HCT116 (cell line): Measurements from ENCODE around the gene GATAD2B.

Experiments used
- CTCF ChIP-seq, 3 experiments: fragments of 200-600 bp in 1 of 3; sonication (generic) in 1 of 3; IDR thresholded peaks in 2 of 3; conservative IDR thresholded peaks in 1 of 3; 2 replicates each; pipeline ENCODE4 v1.5.1; 2012 to 2017; ENCODE audit warnings: low read depth in 2 of 3, low read length in 2 of 3, antibody characterized with exemption in 1 of 3, borderline replicate concordance in 1 of 3, control low read depth in 1 of 3, mild to moderate bottlenecking in 1 of 3, mixed read lengths in 1 of 3, mixed run types in 1 of 3, moderate library complexity in 1 of 3; ENCODE audit not compliant: insufficient read depth in 1 of 3
- MAX ChIP-seq: IDR thresholded peaks from 2 replicates; pipeline ENCODE4 v1.6.1; 2012
- POLR2A ChIP-seq: IDR thresholded peaks from 2 replicates; pipeline ENCODE4 v1.7.0; 2011; ENCODE audit warnings: borderline replicate concordance; ENCODE audit not compliant: insufficient read depth, insufficient read length; ENCODE audit errors: extremely low read depth

DNA sequence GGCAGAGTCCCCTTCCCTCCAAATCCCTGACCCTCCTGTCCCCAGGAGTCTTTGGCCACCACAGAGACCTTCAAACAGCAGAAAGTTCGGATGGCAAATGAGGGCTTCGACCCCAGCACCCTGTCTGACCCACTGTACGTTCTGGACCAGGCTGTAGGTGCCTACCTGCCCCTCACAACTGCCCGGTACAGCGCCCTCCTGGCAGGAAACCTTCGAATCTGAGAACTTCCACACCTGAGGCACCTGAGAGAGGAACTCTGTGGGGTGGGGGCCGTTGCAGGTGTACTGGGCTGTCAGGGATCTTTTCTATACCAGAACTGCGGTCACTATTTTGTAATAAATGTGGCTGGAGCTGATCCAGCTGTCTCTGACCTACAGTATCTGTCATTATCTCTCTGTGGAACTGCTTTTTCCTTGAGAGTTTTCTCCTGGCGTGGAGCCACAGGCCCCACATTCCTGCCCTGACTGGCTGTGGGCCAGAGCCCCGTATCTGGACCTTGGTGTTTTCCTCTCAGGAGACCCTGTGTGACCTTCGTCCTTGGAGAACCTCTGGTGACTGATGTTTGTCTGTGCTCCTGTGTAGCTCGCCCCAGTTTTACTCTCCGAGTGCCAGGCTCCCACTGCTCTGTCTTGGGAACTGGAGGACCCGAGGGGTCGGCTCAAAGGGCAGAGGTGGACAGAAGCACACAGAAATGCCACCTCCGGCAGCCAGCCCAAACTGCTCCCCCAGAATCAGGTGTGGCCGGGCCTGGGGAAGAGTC, 142.8 kb downstream of the GATAD2B start:
- TF ChIP-seq MAX (no peak), CTCF (IDR thresholded peaks at IDR 0.05 in 2 of 3, conservative IDR thresholded peaks at IDR 0.05 in 1 of 3; ENCODE audit: borderline replicate concordance in 1 of 3, insufficient read depth in 1 of 3, low read depth in 2 of 3, low read length in 2 of 3) (no peak), POLR2A (no peak)
